HepG2 (cell line): ENCODE data around the gene ENPP1. TPM values are rescaled to one million over a fixed set of nuclear protein-coding genes. Genes with fewer than 3 reads are reported as not detected.

Source experiments
- ATAC-seq: fragments of 200-7000 bp; cut with Tn5 transposase; 3 replicates; pipeline ENCODE4 v1.9.1; 2020; ENCODE audit warnings: mild to moderate bottlenecking, moderate library complexity
- BruUV-seq: library from RNA; stranded (reverse); fragments of 400-500 nt; replicated peaks from 2 replicates; lab custom pipeline; 2021; lab: Mats Ljungman, UMichigan
- CTCF ChIA-PET: fragments of 300-600 bp; formaldehyde crosslinking; extraction: SDS; loops from one replicate; lab custom pipeline; 2021; ENCODE audit warnings: low total read pairs, inconsistent platforms, low intra/inter-chr PET ratio; lab: Yijun Ruan, JAX
- POLR2A ChIA-PET: fragments of 350-600 bp; sonication (Branson Sonifier 250); formaldehyde crosslinking; loops from one replicate; lab custom pipeline; 2020; ENCODE audit warnings: antibody characterized with exemption, inconsistent platforms; lab: Yijun Ruan, JAX
- DNase-seq: peaks from one replicate; pipeline ENCODE4 v3.0.0-alpha.2; 2015; ENCODE audit warnings: low spot score
- FAIRE-seq: peaks from 3 replicates; lab custom pipeline; 2011; peaks lifted over from hg19 to GRCh38; lab: Jason Lieb, UNC
- H2AFZ ChIP-seq: one replicate; pipeline ENCODE4 v1.6.1; 2011; ENCODE audit warnings: low read length, inconsistent platforms
- H3K27ac ChIP-seq: fragments of 300-600 bp; 3 replicates; pipeline ENCODE4 v1.8.0; 2011; ENCODE audit warnings: mixed run types, mild to moderate bottlenecking, mixed read lengths, low read length, inconsistent platforms; ENCODE audit not compliant: insufficient read depth; ENCODE audit errors: extremely low read length
- H3K27me3 ChIP-seq, 2 experiments: fragments of 200-600 bp in 1 of 2; 2 replicates in 1 of 2; 3 replicates in 1 of 2; pipeline versions ENCODE4 v1.6.0 to v1.8.0; 2011; ENCODE audit warnings: low read length in 2 of 2, mild to moderate bottlenecking in 2 of 2, moderate library complexity in 2 of 2, inconsistent platforms in 1 of 2; ENCODE audit not compliant: insufficient read depth in 2 of 2, control insufficient read depth in 1 of 2
- H3K36me3 ChIP-seq, 2 experiments: fragments of 200-600 bp in 1 of 2; replicated peaks in 1 of 2; 2 replicates in 1 of 2; 3 replicates in 1 of 2; pipeline versions ENCODE4 v1.5.1 to v1.8.0; 2011; ENCODE audit warnings: low read length in 2 of 2, inconsistent platforms in 1 of 2; ENCODE audit not compliant: insufficient read depth in 2 of 2, control insufficient read depth in 1 of 2
- H3K4me1 ChIP-seq: 2 replicates; pipeline ENCODE4 v1.5.1; 2012; ENCODE audit warnings: low read length, inconsistent platforms; ENCODE audit not compliant: insufficient read depth
- H3K4me2 ChIP-seq: 2 replicates; pipeline ENCODE4 v1.6.0; 2011; ENCODE audit warnings: low read depth, low read length, inconsistent platforms
- H3K4me3 ChIP-seq, 3 experiments: fragments of 200-600 bp in 1 of 3; sonication (generic), shearing (Covaris generic) in 1 of 3; replicated peaks in 1 of 3; 2 replicates each; pipeline ENCODE4 v1.5.1; 2011 to 2016; ENCODE audit warnings: low read length in 3 of 3, inconsistent platforms in 2 of 3, low read depth in 2 of 3, mild to moderate bottlenecking in 2 of 3, control low read depth in 1 of 3, mixed read lengths in 1 of 3; ENCODE audit not compliant: insufficient read depth in 1 of 3
- H3K79me2 ChIP-seq: one replicate; pipeline ENCODE4 v1.6.1; 2011; ENCODE audit warnings: low read length, inconsistent platforms; ENCODE audit not compliant: insufficient read depth
- H3K9ac ChIP-seq: 2 replicates; pipeline ENCODE4 v1.6.0; 2011; ENCODE audit warnings: mild to moderate bottlenecking, low read depth, low read length, inconsistent platforms; ENCODE audit not compliant: insufficient read depth
- H3K9me3 ChIP-seq: 2 replicates; pipeline ENCODE4 v1.5.1; 2012; ENCODE audit warnings: mild to moderate bottlenecking, low read length
- H4K20me1 ChIP-seq: 2 replicates; pipeline ENCODE4 v1.6.0; 2011; ENCODE audit warnings: inconsistent platforms, mild to moderate bottlenecking, low read length, moderate library complexity; ENCODE audit not compliant: insufficient read depth
- FOXP1 ChIP-seq, 2 experiments: fragments of 450-650 bp in 1 of 2; IDR thresholded peaks; 2 replicates each; pipeline ENCODE4 v1.6.1; 2017 to 2018; ENCODE audit warnings: antibody characterized with exemption in 1 of 2
- HES4 ChIP-seq: sonication (generic); formaldehyde crosslinking; IDR thresholded peaks from 2 replicates; pipeline ENCODE4 v1.9.0; 2021; ENCODE audit warnings: mild to moderate bottlenecking, missing genetic modification reagents, borderline replicate concordance
- LCORL ChIP-seq, 2 experiments: fragments of 450-650 bp in 1 of 2; sonication (generic) in 1 of 2; formaldehyde crosslinking in 1 of 2; IDR thresholded peaks; 2 replicates each; pipeline versions ENCODE4 v1.5.0 to v1.6.1; 2017 to 2020; ENCODE audit warnings: antibody characterized with exemption in 1 of 2, missing genetic modification reagents in 1 of 2
- RXRB ChIP-seq: IDR thresholded peaks from 2 replicates; pipeline ENCODE4 v1.6.1; 2016; ENCODE audit warnings: borderline replicate concordance, missing genetic modification reagents, missing compliant biosample characterization
- SALL1 ChIP-seq: sonication (generic); formaldehyde crosslinking; IDR thresholded peaks from 2 replicates; pipeline ENCODE4 v1.8.0; 2022; ENCODE audit warnings: mild to moderate bottlenecking, missing genetic modification reagents
- ZNF607 ChIP-seq: sonication (generic); formaldehyde crosslinking; IDR thresholded peaks from 2 replicates; pipeline ENCODE4 v1.5.1; 2020; ENCODE audit warnings: missing genetic modification reagents, mild to moderate bottlenecking, borderline replicate concordance
- ZNF772 ChIP-seq: sonication (generic); formaldehyde crosslinking; IDR thresholded peaks from 2 replicates; pipeline ENCODE4 v1.5.0; 2020; ENCODE audit warnings: mild to moderate bottlenecking, missing genetic modification reagents
- ZZZ3 ChIP-seq: sonication (generic); formaldehyde crosslinking; IDR thresholded peaks from 2 replicates; pipeline ENCODE4 v1.4.0; 2020; ENCODE audit warnings: missing genetic modification reagents, mild to moderate bottlenecking, borderline replicate concordance
- WGBS: methylation state at CpG from one replicate; pipeline ENCODE4 v1.1.6; 2017; ENCODE audit warnings: low lambda C conversion rate; 5-methylcytosine and 5-hydroxymethylcytosine counted together
- in situ Hi-C: cut with HindIII; loops from 2 replicates; pipeline ENCODE4 v1.10.0; 2017; ENCODE audit warnings: low pct_unique_long_range_greater_than_20kb; ENCODE audit not compliant: extremely low pct_ligation_motif_present
- intact Hi-C: fragments of 100-400 bp; cut with micrococcal nuclease; formaldehyde crosslinking; loops from one replicate; pipeline ENCODE4 v1.10.0; 2022; ENCODE audit not compliant: unreplicated experiment
- polyA plus RNA-seq, 8 experiments: library from polyadenylated mRNA; depleted of rRNA in 3 of 8; stranded (reverse) in 7 of 8; unstranded in 1 of 8; fragments of >200 nt; fragmentation: Illumina TruSeq in 4 of 8; extraction: Trizol in 4 of 8; gene quantifications; 2 replicates each; pipeline versions ENCODE4 v1.2.1 to v1.2.3, GENCODE V29; 2011 to 2016; ENCODE audit warnings: low read depth in 4 of 8, missing spikeins in 1 of 8, mixed read lengths in 1 of 8; ENCODE audit not compliant: insufficient read depth in 1 of 8
- total RNA-seq, 5 experiments: library from RNA; depleted of rRNA; stranded (reverse); fragments of >200 nt; fragmentation: Illumina TruSeq; extraction: Trizol; gene quantifications; 2 replicates each; pipeline ENCODE4 v1.2.3, GENCODE V29; 2016; ENCODE audit warnings: low read depth in 1 of 5
- TF ChIP-seq, protein P1 (sequence below): IDR thresholded peaks from 2 replicates; pipeline ENCODE4 v1.6.1; 2012; ENCODE audit warnings: inconsistent platforms
- TF ChIP-seq, protein P2 (sequence below): sonication (generic); formaldehyde crosslinking; IDR thresholded peaks from 2 replicates; pipeline ENCODE4 v1.4.0; 2020; ENCODE audit warnings: missing genetic modification reagents, borderline replicate concordance
- TF ChIP-seq, protein P3 (sequence below): sonication (generic); formaldehyde crosslinking; IDR thresholded peaks from 2 replicates; pipeline ENCODE4 v1.8.1; 2023; ENCODE audit warnings: mild to moderate bottlenecking, missing genetic modification reagents
- TF ChIP-seq, protein P4 (sequence below): sonication (generic); formaldehyde crosslinking; conservative IDR thresholded peaks from 2 replicates; pipeline ENCODE4 v1.8.0; 2022; ENCODE audit warnings: mild to moderate bottlenecking, moderate library complexity, missing genetic modification reagents
- TF ChIP-seq, protein P5 (sequence below), 2 experiments: sonication (generic) in 1 of 2; formaldehyde crosslinking in 1 of 2; IDR thresholded peaks; 2 replicates each; pipeline versions ENCODE4 v1.4.0 to v1.6.1; 2018 to 2020; ENCODE audit warnings: missing genetic modification reagents in 2 of 2, borderline replicate concordance in 1 of 2, low read depth in 1 of 2, mild to moderate bottlenecking in 1 of 2, missing biosample characterization in 1 of 2

Gene ENPP1
- total and polyA plus RNA-seq, 2 of the 13 experiments (the other 11 are each of a cell fraction or from before 2014, with no cell fraction given) = 56.5 to 160 TPM

DNA sequence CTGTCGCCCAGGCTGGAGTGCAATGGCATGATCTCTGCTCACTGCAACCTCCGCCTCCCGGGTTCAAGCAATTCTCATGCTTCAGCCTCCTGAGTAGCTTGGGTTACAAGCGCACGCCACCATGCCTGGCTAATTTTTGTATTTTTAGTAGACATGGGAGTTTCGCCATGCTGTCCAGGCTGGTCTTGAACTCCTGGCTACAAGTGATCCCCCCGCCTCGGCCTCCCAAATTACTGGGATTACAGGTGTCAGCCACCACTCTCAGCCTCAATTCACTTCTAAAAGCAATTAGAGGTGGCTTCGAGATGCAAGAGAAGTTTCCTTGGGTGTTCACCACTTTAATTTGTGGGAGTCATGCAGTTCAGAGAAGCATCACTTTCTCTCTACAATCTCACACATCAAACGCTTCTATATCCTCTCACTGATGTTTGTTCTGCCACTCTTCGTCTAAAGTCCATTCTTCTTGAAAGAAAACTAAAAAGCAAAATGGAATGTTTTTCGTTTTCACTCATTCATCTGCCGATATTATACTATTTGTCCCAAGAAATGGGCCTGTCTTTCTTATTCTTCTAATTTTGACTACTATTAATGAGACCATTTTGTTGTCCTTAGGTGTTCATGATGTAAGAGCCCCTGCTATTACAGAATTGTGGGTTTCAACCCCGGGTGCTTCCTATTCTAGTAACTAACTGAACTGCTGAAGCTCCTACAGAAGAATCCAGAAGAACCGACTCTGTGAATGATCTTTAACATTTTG, 38.3 kb upstream of the ENPP1 start:
- FAIRE-seq = peak; percentile 28
- Histone ChIP-seq H3K79me2 (no peaks in the 10 kb centered on the region), H3K27ac (peak overlapping the region; percentile 80), H3K9ac (peak overlapping the region; percentile 41), H3K36me3 (no peaks in the 10 kb centered on the region), H3K4me1 (peaks cover 79% of the 10 kb centered on the region), H2AFZ (no peak overlapping the region), H3K27me3 (no peaks in the 10 kb centered on the region), H3K4me2 (peak overlapping the region; percentile 63), H4K20me1 (no peaks in the 10 kb centered on the region), H3K9me3 (no peaks in the 10 kb centered on the region), H3K4me3 (peak overlapping the region in 2 of 3 experiments; percentile 24 to 30; a peak in 1 of 6 replicates)
- intact Hi-C loops (loop anchor here (2.0 to 5.0 kb wide), 3 partner anchors 15 to 128 kb away; partner anchors contain the start of gene ENPP1), in situ Hi-C loops (no loop called here)
- peak; percentile 96 for DNase-seq
- WGBS = 51% methylated on average over 15 of the region's 15 CpGs
- ATAC-seq = peak; percentile 78
- POLR2A ChIA-PET = no interaction called here
- BruUV-seq = no TSS peak
- CTCF ChIA-PET = no interaction called here
- TF ChIP-seq RXRB (CRISPR knock-in tag) = peak; percentile 63; the same call in 1 of the 2 replicates
- peak; percentile 57; the same call in 1 of the 2 replicates for TF ChIP-seq LCORL (IDR thresholded peaks at IDR 0.05)
- no peak for TF ChIP-seq LCORL (CRISPR knock-in tag; IDR thresholded peaks at IDR 0.05)
- TF ChIP-seq, protein P1, sequence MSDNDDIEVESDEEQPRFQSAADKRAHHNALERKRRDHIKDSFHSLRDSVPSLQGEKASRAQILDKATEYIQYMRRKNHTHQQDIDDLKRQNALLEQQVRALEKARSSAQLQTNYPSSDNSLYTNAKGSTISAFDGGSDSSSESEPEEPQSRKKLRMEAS = peak; percentile 60; the same call in 1 of the 2 replicates
- TF ChIP-seq ZNF607 (CRISPR knock-in tag) = peak; percentile 63; the same call in 1 of the 2 replicates
- TF ChIP-seq, protein P2, sequence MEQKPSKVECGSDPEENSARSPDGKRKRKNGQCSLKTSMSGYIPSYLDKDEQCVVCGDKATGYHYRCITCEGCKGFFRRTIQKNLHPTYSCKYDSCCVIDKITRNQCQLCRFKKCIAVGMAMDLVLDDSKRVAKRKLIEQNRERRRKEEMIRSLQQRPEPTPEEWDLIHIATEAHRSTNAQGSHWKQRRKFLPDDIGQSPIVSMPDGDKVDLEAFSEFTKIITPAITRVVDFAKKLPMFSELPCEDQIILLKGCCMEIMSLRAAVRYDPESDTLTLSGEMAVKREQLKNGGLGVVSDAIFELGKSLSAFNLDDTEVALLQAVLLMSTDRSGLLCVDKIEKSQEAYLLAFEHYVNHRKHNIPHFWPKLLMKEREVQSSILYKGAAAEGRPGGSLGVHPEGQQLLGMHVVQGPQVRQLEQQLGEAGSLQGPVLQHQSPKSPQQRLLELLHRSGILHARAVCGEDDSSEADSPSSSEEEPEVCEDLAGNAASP = peak; percentile 16; the same call in 1 of the 2 replicates
- TF ChIP-seq, protein P3, sequence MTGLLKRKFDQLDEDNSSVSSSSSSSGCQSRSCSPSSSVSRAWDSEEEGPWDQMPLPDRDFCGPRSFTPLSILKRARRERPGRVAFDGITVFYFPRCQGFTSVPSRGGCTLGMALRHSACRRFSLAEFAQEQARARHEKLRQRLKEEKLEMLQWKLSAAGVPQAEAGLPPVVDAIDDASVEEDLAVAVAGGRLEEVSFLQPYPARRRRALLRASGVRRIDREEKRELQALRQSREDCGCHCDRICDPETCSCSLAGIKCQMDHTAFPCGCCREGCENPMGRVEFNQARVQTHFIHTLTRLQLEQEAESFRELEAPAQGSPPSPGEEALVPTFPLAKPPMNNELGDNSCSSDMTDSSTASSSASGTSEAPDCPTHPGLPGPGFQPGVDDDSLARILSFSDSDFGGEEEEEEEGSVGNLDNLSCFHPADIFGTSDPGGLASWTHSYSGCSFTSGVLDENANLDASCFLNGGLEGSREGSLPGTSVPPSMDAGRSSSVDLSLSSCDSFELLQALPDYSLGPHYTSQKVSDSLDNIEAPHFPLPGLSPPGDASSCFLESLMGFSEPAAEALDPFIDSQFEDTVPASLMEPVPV = peak; percentile 16; the same call in 1 of the 2 replicates
- no peak for TF ChIP-seq FOXP1 (IDR thresholded peaks at IDR 0.05)
- peak; percentile 38; the same call in 1 of the 2 replicates for TF ChIP-seq FOXP1 (CRISPR knock-in tag; IDR thresholded peaks at IDR 0.05)
- TF ChIP-seq, protein P4, sequence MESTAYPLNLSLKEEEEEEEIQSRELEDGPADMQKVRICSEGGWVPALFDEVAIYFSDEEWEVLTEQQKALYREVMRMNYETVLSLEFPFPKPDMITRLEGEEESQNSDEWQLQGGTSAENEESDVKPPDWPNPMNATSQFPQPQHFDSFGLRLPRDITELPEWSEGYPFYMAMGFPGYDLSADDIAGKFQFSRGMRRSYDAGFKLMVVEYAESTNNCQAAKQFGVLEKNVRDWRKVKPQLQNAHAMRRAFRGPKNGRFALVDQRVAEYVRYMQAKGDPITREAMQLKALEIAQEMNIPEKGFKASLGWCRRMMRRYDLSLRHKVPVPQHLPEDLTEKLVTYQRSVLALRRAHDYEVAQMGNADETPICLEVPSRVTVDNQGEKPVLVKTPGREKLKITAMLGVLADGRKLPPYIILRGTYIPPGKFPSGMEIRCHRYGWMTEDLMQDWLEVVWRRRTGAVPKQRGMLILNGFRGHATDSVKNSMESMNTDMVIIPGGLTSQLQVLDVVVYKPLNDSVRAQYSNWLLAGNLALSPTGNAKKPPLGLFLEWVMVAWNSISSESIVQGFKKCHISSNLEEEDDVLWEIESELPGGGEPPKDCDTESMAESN = 0 out of 2 replicates have a peak, but pooled peaks have one; percentile 16
- TF ChIP-seq HES4 (CRISPR knock-in tag) = no peak
- TF ChIP-seq SALL1 (CRISPR knock-in tag) = peak; percentile 49
- no peak for TF ChIP-seq ZZZ3
- TF ChIP-seq, protein P5, sequence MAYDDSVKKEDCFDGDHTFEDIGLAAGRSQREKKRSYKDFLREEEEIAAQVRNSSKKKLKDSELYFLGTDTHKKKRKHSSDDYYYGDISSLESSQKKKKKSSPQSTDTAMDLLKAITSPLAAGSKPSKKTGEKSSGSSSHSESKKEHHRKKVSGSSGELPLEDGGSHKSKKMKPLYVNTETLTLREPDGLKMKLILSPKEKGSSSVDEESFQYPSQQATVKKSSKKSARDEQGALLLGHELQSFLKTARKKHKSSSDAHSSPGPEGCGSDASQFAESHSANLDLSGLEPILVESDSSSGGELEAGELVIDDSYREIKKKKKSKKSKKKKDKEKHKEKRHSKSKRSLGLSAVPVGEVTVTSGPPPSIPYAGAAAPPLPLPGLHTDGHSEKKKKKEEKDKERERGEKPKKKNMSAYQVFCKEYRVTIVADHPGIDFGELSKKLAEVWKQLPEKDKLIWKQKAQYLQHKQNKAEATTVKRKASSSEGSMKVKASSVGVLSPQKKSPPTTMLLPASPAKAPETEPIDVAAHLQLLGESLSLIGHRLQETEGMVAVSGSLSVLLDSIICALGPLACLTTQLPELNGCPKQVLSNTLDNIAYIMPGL (CRISPR knock-in tag; IDR thresholded peaks at IDR 0.05; ENCODE audit: borderline replicate concordance in 1 of 2, low read depth in 1 of 2) = peak in 1 of 2 experiments; percentile 57; a peak in 1 of 4 replicates
- TF ChIP-seq ZNF772 (CRISPR knock-in tag) = peak; percentile 51; the same call in 1 of the 2 replicates
